HUES64 (cell line): ENCODE measurements around the gene SCN5A.
"Not testable (repeated sequence)": the region's sequence is repeated elsewhere in the genome, so short reads cannot be mapped to it uniquely, and the experiment has no call there.

Experiments used
- H3K27ac ChIP-seq: 2 replicates; pipeline ENCODE4 v1.7.0; 2013; ENCODE audit warnings: low read depth, low read length, inconsistent platforms
- H3K27me3 ChIP-seq: 2 replicates; pipeline ENCODE4 v1.6.1; 2013; ENCODE audit warnings: mild to moderate bottlenecking, low read length; ENCODE audit not compliant: insufficient read depth
- H3K36me3 ChIP-seq: 2 replicates; pipeline ENCODE4 v1.6.1; 2013; ENCODE audit warnings: mild to moderate bottlenecking, low read length; ENCODE audit not compliant: insufficient read depth
- H3K4me1 ChIP-seq: 2 replicates; pipeline ENCODE4 v1.6.1; 2013; ENCODE audit warnings: mild to moderate bottlenecking, low read length, moderate library complexity; ENCODE audit not compliant: insufficient read depth
- H3K4me3 ChIP-seq: 2 replicates; pipeline ENCODE4 v1.5.1; 2013; ENCODE audit warnings: mild to moderate bottlenecking, low read length, moderate library complexity
- H3K9ac ChIP-seq: 2 replicates; pipeline ENCODE4 v1.6.1; 2013; ENCODE audit warnings: mild to moderate bottlenecking, low read depth, low read length
- H3K9me3 ChIP-seq: 2 replicates; pipeline ENCODE4 v1.6.1; 2013; ENCODE audit warnings: low read depth, low read length; ENCODE audit not compliant: insufficient read depth
- WGBS: fragments of 150-250, 120-280 bp; methylation state at CpG from one replicate; pipeline ENCODE4 v1.1.7; 2013; ENCODE audit warnings: missing lambda C conversion rate; 5-methylcytosine and 5-hydroxymethylcytosine counted together

SCN5A gene

GRCh38 chr3:38576526-38577370 is 72.7 kb downstream of the SCN5A start:
- H3K9ac ChIP-seq = no peak overlapping the region
- no peaks in the 10 kb centered on the region for H3K27me3 ChIP-seq
- H3K27ac ChIP-seq = no peak overlapping the region
- WGBS = 92% methylated on average over 16 of the region's 16 CpGs
- H3K9me3 ChIP-seq = no peaks in the 10 kb centered on the region
- H3K4me1 ChIP-seq = no peaks in the 10 kb centered on the region
- no peaks in the 10 kb centered on the region for H3K36me3 ChIP-seq
- no peak overlapping the region for H3K4me3 ChIP-seq

- H3K27me3 ChIP-seq = no peaks in the 10 kb centered on the region
- no peaks in the 10 kb centered on the region for H3K36me3 ChIP-seq
- no peaks in the 10 kb centered on the region for H3K4me1 ChIP-seq
- H3K9ac ChIP-seq = no peak overlapping the region
- H3K9me3 ChIP-seq = no peaks in the 10 kb centered on the region
- no peak overlapping the region for H3K27ac ChIP-seq
- WGBS = 91% methylated on average over 5 of the region's 5 CpGs
- H3K4me3 ChIP-seq = no peak overlapping the region
Measured at GRCh38 chr3:38576131-38576525, 73.4 kb downstream of the SCN5A start.

- H3K9ac ChIP-seq = no peak overlapping the region
- no peaks in the 10 kb centered on the region for H3K4me1 ChIP-seq
- whole genome bisulfite sequencing = 95% methylated on average over 18 of the region's 18 CpGs
- no peaks in the 10 kb centered on the region for H3K9me3 ChIP-seq
- H3K27ac ChIP-seq = no peak overlapping the region
- H3K36me3 ChIP-seq = no peaks in the 10 kb centered on the region
- no peak overlapping the region for H3K4me3 ChIP-seq
- H3K27me3 ChIP-seq = no peaks in the 10 kb centered on the region
Measured at GRCh38 chr3:38575279-38575843, 74.1 kb downstream of the SCN5A start.

- Histone ChIP-seq H3K4me3 (no peak overlapping the region), H3K36me3 (no peaks in the 10 kb centered on the region), H3K4me1 (no peaks in the 10 kb centered on the region), H3K27me3 (no peaks in the 10 kb centered on the region), H3K9ac (no peak overlapping the region), H3K27ac (no peak overlapping the region), H3K9me3 (no peaks in the 10 kb centered on the region)
- WGBS = 95% methylated on average over 6 of the region's 6 CpGs
Measured at GRCh38 chr3:38574411-38575278, 74.8 kb downstream of the SCN5A start.

GRCh38 chr3:38573556-38573955 is 75.9 kb downstream of the SCN5A start:
- Histone ChIP-seq H3K27ac (no peak overlapping the region), H3K36me3 (no peaks in the 10 kb centered on the region), H3K4me1 (no peaks in the 10 kb centered on the region), H3K9me3 (no peaks in the 10 kb centered on the region), H3K9ac (no peak overlapping the region), H3K4me3 (no peak overlapping the region), H3K27me3 (no peaks in the 10 kb centered on the region)
- WGBS = 84% methylated on average over 3 of the region's 3 CpGs

GRCh38 chr3:38573111-38573510 is 76.4 kb downstream of the SCN5A start:
- no peaks in the 10 kb centered on the region for H3K4me1 ChIP-seq
- H3K27me3 ChIP-seq = no peaks in the 10 kb centered on the region
- H3K36me3 ChIP-seq = no peaks in the 10 kb centered on the region
- H3K27ac ChIP-seq = no peak overlapping the region
- WGBS = 98% methylated on average over 3 of the region's 3 CpGs
- no peaks in the 10 kb centered on the region for H3K9me3 ChIP-seq
- H3K4me3 ChIP-seq = no peak overlapping the region
- H3K9ac ChIP-seq = no peak overlapping the region

GRCh38 chr3:38567498-38567897 is 82.0 kb downstream of the SCN5A start:
- no peaks in the 10 kb centered on the region for H3K27me3 ChIP-seq
- no peak overlapping the region for H3K9ac ChIP-seq
- no peaks in the 10 kb centered on the region for H3K36me3 ChIP-seq
- no peak overlapping the region for H3K4me3 ChIP-seq
- no peaks in the 10 kb centered on the region for H3K4me1 ChIP-seq
- H3K9me3 ChIP-seq = no peaks in the 10 kb centered on the region
- no peak overlapping the region for H3K27ac ChIP-seq
- WGBS = 95% methylated on average over 4 of the region's 4 CpGs

GRCh38 chr3:38566794-38567193 is 82.7 kb downstream of the SCN5A start:
- H3K36me3 ChIP-seq, H3K9ac ChIP-seq: not testable (repeated sequence)
- 92% methylated on average over 7 of the region's 7 CpGs for WGBS

GRCh38 chr3:38566215-38566528 is 83.3 kb downstream of the SCN5A start:
- no peaks in the 10 kb centered on the region for H3K4me1 ChIP-seq
- no peaks in the 10 kb centered on the region for H3K36me3 ChIP-seq
- no peaks in the 10 kb centered on the region for H3K27me3 ChIP-seq
- no peak overlapping the region for H3K9ac ChIP-seq
- H3K27ac ChIP-seq = no peak overlapping the region
- WGBS = 95% methylated on average over 13 of the region's 13 CpGs
- H3K4me3 ChIP-seq = no peak overlapping the region
- H3K9me3 ChIP-seq = no peaks in the 10 kb centered on the region

More at GRCh38 chr3:38566794-38567193, 82.7 kb downstream of the SCN5A start:
- H3K9me3 ChIP-seq, H3K4me3 ChIP-seq, H3K27ac ChIP-seq, H3K27me3 ChIP-seq, H3K4me1 ChIP-seq: not testable (repeated sequence)

GRCh38 chr3:38565339-38566214 is 83.9 kb downstream of the SCN5A start:
- no peaks in the 10 kb centered on the region for H3K4me1 ChIP-seq
- 95% methylated on average over 13 of the region's 13 CpGs for WGBS

More at GRCh38 chr3:38565339-38566214, 83.9 kb downstream of the SCN5A start:
- Histone ChIP-seq H3K9me3 (no peaks in the 10 kb centered on the region), H3K9ac (no peak overlapping the region), H3K27me3 (no peaks in the 10 kb centered on the region), H3K27ac (no peak overlapping the region), H3K4me3 (no peak overlapping the region), H3K36me3 (no peaks in the 10 kb centered on the region)
